MCF 10A (cell line): ENCODE data around the gene HOXB6. TPM values are rescaled to one million over a fixed set of nuclear protein-coding genes. Genes with fewer than 3 reads are reported as not detected.

Experiments used
- BruUV-seq: library from RNA; stranded (reverse); fragments of 400-500 nt; replicated peaks from 2 replicates; lab custom pipeline; 2021; lab: Mats Ljungman, UMichigan
- CTCF ChIA-PET: fragments of 300-600 bp; sonication (Branson Sonifier 250); formaldehyde crosslinking; extraction: SDS; loops from one replicate; lab custom pipeline; 2021; ENCODE audit warnings: antibody characterized with exemption, inconsistent platforms; lab: Yijun Ruan, JAX
- POLR2A ChIA-PET: fragments of 300-600, 350-650 bp; sonication (Branson Sonifier 250); formaldehyde crosslinking; extraction: SDS; loops from one replicate; lab custom pipeline; 2020; ENCODE audit warnings: antibody characterized with exemption, inconsistent platforms; lab: Yijun Ruan, JAX
- DNase-seq: peaks from one replicate; pipeline ENCODE4 v3.0.0-alpha.2; 2018; ENCODE audit not compliant: unreplicated experiment
- H3K27ac Mint-ChIP-seq: one replicate; pipeline ENCODE4 v1.8.0; 2022; ENCODE audit warnings: mild to moderate bottlenecking, low read depth, mixed read lengths; ENCODE audit not compliant: unreplicated experiment
- H3K27me3 Mint-ChIP-seq: one replicate; pipeline ENCODE4 v1.8.0; 2022; ENCODE audit warnings: mixed read lengths; ENCODE audit not compliant: insufficient read depth, unreplicated experiment
- H3K36me3 Mint-ChIP-seq: one replicate; pipeline ENCODE4 v1.8.0; 2022; ENCODE audit warnings: mild to moderate bottlenecking, moderate library complexity, mixed read lengths; ENCODE audit not compliant: insufficient read depth, unreplicated experiment
- H3K4me1 Mint-ChIP-seq: one replicate; pipeline ENCODE4 v1.8.0; 2022; ENCODE audit warnings: mixed read lengths; ENCODE audit not compliant: insufficient read depth, unreplicated experiment
- H3K4me3 Mint-ChIP-seq: one replicate; pipeline ENCODE4 v1.8.0; 2022; ENCODE audit warnings: mild to moderate bottlenecking, moderate library complexity, mixed read lengths; ENCODE audit not compliant: unreplicated experiment
- H3K9me3 Mint-ChIP-seq: one replicate; pipeline ENCODE4 v1.8.0; 2022; ENCODE audit warnings: mixed read lengths; ENCODE audit not compliant: unreplicated experiment
- CTCF ChIP-seq: fragments of 200-600 bp; IDR thresholded peaks from one replicate; pipeline ENCODE4 v1.8.0; 2022; ENCODE audit warnings: antibody characterized with exemption, mild to moderate bottlenecking; ENCODE audit not compliant: unreplicated experiment
- intact Hi-C: fragments of 100-400 bp; cut with micrococcal nuclease; formaldehyde crosslinking; loops from 2 replicates; pipeline ENCODE4 v1.14.1; 2022
- total RNA-seq: library from RNA; stranded (reverse); gene quantifications from 2 replicates; pipeline ENCODE4 v1.2.3, GENCODE V29; 2022

HOXB6 gene
- total RNA-seq, 1 experiment from 2014 or later: not detected

GRCh38 chr17:48554412-48555257 is 50.2 kb downstream of the HOXB6 start:
- intact Hi-C loops: no loop called here
- ChIA-PET POLR2A (interaction anchor here (0.6 to 1.5 kb wide), 2 partner anchors 11 to 452 kb away, joined by 4 read pairs; no protein-coding TSS in a partner anchor), CTCF (interaction anchor here (0.6 to 0.7 kb wide), 4 partner anchors 103 to 478 kb away, joined by 3 read pairs; no protein-coding TSS in a partner anchor)
- Mint-ChIP-seq H3K4me3 (peak overlapping the region; percentile 58), H3K9me3 (no peaks in the 10 kb centered on the region), H3K27ac (peak overlapping the region; percentile 66), H3K4me1 (peaks cover 17% of the 10 kb centered on the region), H3K36me3 (no peaks in the 10 kb centered on the region), H3K27me3 (peaks cover 13% of the 10 kb centered on the region)
- no peak for DNase-seq
- BruUV-seq: no TSS peak
- TF ChIP-seq CTCF: no peak

DNA sequence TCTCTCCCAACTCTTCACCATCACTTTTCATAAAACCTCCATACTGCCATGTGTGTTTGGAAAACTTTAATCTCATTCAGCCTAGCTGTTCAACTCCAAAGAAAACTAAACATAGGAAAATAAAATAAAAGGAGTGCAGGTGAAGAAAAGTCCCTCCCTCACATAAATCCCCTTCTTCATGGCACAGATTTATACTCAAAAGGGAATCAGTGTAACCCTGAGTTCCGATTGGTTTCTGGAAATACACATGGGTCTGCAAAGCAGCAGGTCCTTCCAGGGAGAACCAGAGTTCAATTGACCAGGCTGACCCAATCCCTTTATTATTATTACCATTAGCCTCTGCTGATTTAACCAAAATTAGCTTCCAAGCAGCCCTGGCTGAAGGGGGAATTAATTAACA is 51.0 kb downstream of the HOXB6 start:
- POLR2A ChIA-PET: interaction anchor here (1.5 kb wide), 1 partner anchor 10 kb away, joined by 4 read pairs; no protein-coding TSS in a partner anchor
- H3K4me1 Mint-ChIP-seq: peaks cover 17% of the 10 kb centered on the region
- no peak for DNase-seq
- no TSS peak for BruUV-seq
- H3K27ac Mint-ChIP-seq: no peak overlapping the region
- intact Hi-C loops: no loop called here
- CTCF ChIA-PET: interaction anchor here (0.6 to 0.7 kb wide), 3 partner anchors 21 to 249 kb away, joined by 3 to 6 read pairs (median 3); no protein-coding TSS in a partner anchor
- no peaks in the 10 kb centered on the region for H3K9me3 Mint-ChIP-seq
- H3K36me3 Mint-ChIP-seq: no peaks in the 10 kb centered on the region
- no peak for TF ChIP-seq CTCF
- H3K4me3 Mint-ChIP-seq: no peak overlapping the region
- peaks cover 9% of the 10 kb centered on the region for H3K27me3 Mint-ChIP-seq

GRCh38 chr17:48553190-48553547 is 51.6 kb downstream of the HOXB6 start:
- no peak for DNase-seq
- ChIA-PET CTCF (no interaction called here), POLR2A (no interaction called here)
- Mint-ChIP-seq H3K36me3 (no peaks in the 10 kb centered on the region), H3K9me3 (no peaks in the 10 kb centered on the region), H3K27me3 (peaks cover 2% of the 10 kb centered on the region), H3K27ac (no peak overlapping the region), H3K4me3 (no peak overlapping the region), H3K4me1 (peaks cover 17% of the 10 kb centered on the region)
- intact Hi-C loops: no loop called here
- BruUV-seq: no TSS peak
- no peak for TF ChIP-seq CTCF

GRCh38 chr17:48552466-48553189 is 52.2 kb downstream of the HOXB6 start:
- intact Hi-C loops: no loop called here
- ChIA-PET POLR2A (no interaction called here), CTCF (no interaction called here)
- no peaks in the 10 kb centered on the region for H3K9me3 Mint-ChIP-seq
- no peak for DNase-seq
- H3K36me3 Mint-ChIP-seq: no peaks in the 10 kb centered on the region
- peaks cover 17% of the 10 kb centered on the region for H3K4me1 Mint-ChIP-seq
- no TSS peak for BruUV-seq
- no peaks in the 10 kb centered on the region for H3K27me3 Mint-ChIP-seq
- TF ChIP-seq CTCF: no peak
- no peak overlapping the region for H3K4me3 Mint-ChIP-seq
- H3K27ac Mint-ChIP-seq: no peak overlapping the region
